Stromal cell of bone marrow (primary cell): ENCODE measurements around the gene ZBED4.

ENCODE experiments used
- DNase-seq: peaks from one replicate; pipeline ENCODE4 v3.0.0-alpha.2; 2012; ENCODE audit warnings: low read depth

The ZBED4 gene

GRCh38 chr22:49936973-49937757, 83.5 kb downstream of the ZBED4 start:
- DNase-seq: no peak

GRCh38 chr22:49937758-49938564, 84.3 kb downstream of the ZBED4 start:
- no peak for DNase-seq

- DNase-seq: no peak
These were observed 85.0 kb downstream of the ZBED4 start for GRCh38 chr22:49938565-49939136.
